ENCODE data around the gene SPAM1. TPM values are rescaled to one million over a fixed set of nuclear protein-coding genes. Genes with fewer than 3 reads are reported as not detected.

The SPAM1 gene
- total RNA-seq, 3 donors from 2014 or later: not detected

GRCh38 chr7:123974326-123974908, 49.4 kb downstream of the SPAM1 start:
- ATAC-seq (no peak), DNase-seq (no peak)
- intact Hi-C loops (cut with DNase I, micrococcal nuclease): no loop called here
- no peak overlapping the region for H3K4me3 ChIP-seq
- no peaks in the 10 kb centered on the region for H3K36me3 ChIP-seq (ENCODE audit: low read depth)
- no peaks in the 10 kb centered on the region for H3K9me3 ChIP-seq
- TF ChIP-seq CTCF (IDR thresholded peaks at IDR 0.05): no peak
- H3K4me1 ChIP-seq (ENCODE audit: low read depth): no peaks in the 10 kb centered on the region

DNA sequence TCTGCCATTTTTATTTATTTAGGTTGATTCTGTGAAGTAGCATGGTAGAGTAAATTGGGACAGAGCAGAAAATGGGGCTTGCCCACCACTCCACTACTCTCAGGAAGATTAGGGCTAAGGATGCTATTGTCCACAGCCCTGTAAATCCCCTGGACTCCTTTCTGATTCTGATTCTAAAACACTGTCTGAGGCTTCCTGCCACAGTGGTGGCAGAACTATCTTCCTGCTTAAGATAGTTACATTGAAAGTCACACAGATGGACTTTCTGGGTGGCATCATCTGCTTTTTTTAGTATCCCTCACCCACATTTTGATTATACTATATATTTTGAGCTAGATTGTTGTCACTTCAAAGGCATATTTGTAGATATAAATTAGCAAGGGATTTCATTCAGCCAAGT, 50.0 kb downstream of the SPAM1 start:
- no peaks in the 10 kb centered on the region for H3K9me3 ChIP-seq
- no peak for TF ChIP-seq CTCF (IDR thresholded peaks at IDR 0.05)
- H3K4me1 ChIP-seq (ENCODE audit: low read depth): no peaks in the 10 kb centered on the region
- ATAC-seq (no peak), DNase-seq (no peak)
- H3K4me3 ChIP-seq: no peak overlapping the region
- no peaks in the 10 kb centered on the region for H3K36me3 ChIP-seq (ENCODE audit: low read depth)
- intact Hi-C loops (cut with DNase I, micrococcal nuclease): no loop called here

DNA sequence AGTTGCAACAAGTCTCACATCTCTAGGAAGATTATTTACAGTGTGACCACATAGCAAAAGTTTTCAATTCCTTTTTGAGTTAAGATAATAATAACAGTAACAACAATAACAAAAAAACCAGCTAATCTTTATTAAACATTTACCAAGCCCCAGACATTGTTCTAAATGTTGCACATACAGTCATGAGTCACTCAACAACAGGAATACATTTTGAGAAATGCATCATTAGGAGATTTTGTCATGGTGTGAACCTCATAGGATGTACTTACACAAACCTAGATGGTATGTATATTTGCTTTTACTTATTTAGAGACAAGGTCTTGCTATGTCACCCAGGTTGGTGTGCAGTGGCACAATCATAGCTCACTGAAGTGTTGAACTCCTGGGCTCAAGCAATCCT, 52.0 kb downstream of the SPAM1 start:
- intact Hi-C loops (cut with DNase I, micrococcal nuclease): no loop called here
- Histone ChIP-seq H3K9me3 (no peaks in the 10 kb centered on the region), H3K4me1 (ENCODE audit: low read depth) (no peaks in the 10 kb centered on the region), H3K36me3 (ENCODE audit: low read depth) (no peaks in the 10 kb centered on the region), H3K4me3 (no peak overlapping the region)
- ATAC-seq: no peak
- DNase-seq: no peak
- TF ChIP-seq CTCF (IDR thresholded peaks at IDR 0.05): no peak

DNA sequence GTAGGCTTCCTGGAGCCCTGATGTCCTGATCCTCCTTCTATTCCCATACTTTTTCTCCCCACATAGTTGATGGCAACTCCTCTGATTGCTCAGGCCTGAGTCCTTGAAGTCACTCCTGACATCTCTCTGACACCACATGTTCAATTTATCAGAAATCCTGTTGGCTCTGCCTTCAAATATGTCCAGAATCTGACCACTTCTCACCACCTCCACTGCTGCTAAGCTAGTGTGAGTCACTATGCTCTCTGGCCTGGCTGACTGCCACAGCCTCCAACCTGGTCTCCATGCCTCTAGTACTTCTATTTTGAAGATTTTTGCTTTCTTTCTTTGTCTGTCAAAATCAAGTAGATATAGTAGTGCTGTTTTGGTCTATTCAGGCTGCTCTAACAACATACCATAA, 54.8 kb downstream of the SPAM1 start:
- Histone ChIP-seq H3K9me3 (no peaks in the 10 kb centered on the region), H3K4me3 (no peak overlapping the region), H3K36me3 (ENCODE audit: low read depth) (no peaks in the 10 kb centered on the region), H3K4me1 (ENCODE audit: low read depth) (no peaks in the 10 kb centered on the region)
- DNase-seq (no peak), ATAC-seq (no peak)
- TF ChIP-seq CTCF (IDR thresholded peaks at IDR 0.05): no peak
- intact Hi-C loops (cut with DNase I, micrococcal nuclease): no loop called here

GRCh38 chr7:123987445-123987844, 62.4 kb downstream of the SPAM1 start:
- TF ChIP-seq CTCF (IDR thresholded peaks at IDR 0.05): no peak
- intact Hi-C loops (cut with DNase I, micrococcal nuclease): no loop called here
- H3K4me3 ChIP-seq: no peak overlapping the region

More at GRCh38 chr7:123987445-123987844, 62.4 kb downstream of the SPAM1 start:
- ATAC-seq (no peak), DNase-seq (no peak)
- no peaks in the 10 kb centered on the region for H3K4me1 ChIP-seq (ENCODE audit: low read depth)
- H3K36me3 ChIP-seq (ENCODE audit: low read depth): no peaks in the 10 kb centered on the region
- H3K9me3 ChIP-seq: no peaks in the 10 kb centered on the region

Measured in mucosa of descending colon (tissue), 3 donors.